Measurements from ENCODE around the gene ARHGAP23.
A peak's percentile ranks its signal among the peaks of the same experiment; 100 is the strongest.

The ARHGAP23 gene

GRCh38 chr17:38441429-38442061 is 13.3 kb downstream of the ARHGAP23 start:
- TF ChIP-seq POU2F2 (IDR thresholded peaks at IDR 0.05; ENCODE audit: low read depth, low read length) (no peak), POLR2A (IDR thresholded peaks at IDR 0.05; ENCODE audit: low read depth, low read length) (no peak), PAX5 (IDR thresholded peaks at IDR 0.05; ENCODE audit: insufficient read depth, low read length, severe bottlenecking) (no peak), TAF1 (IDR thresholded peaks at IDR 0.05; ENCODE audit: low read depth, low read length) (no peak), POLR2AphosphoS5 (IDR thresholded peaks at IDR 0.05; ENCODE audit: low read depth, low read length) (no peak), SPI1 (IDR thresholded peaks at IDR 0.05; ENCODE audit: low read depth, low read length) (no peak)
- DNase-seq (ENCODE audit: insufficient read length, low spot score) (no peak), FAIRE-seq (no peak)

GRCh38 chr17:38442548-38442947 is 14.3 kb downstream of the ARHGAP23 start:
- FAIRE-seq, result no peak

GRCh38 chr17:38443356-38444031 is 15.2 kb downstream of the ARHGAP23 start:
- FAIRE-seq (no peak), DNase-seq (ENCODE audit: insufficient read length, low spot score) (no peak)
- TF ChIP-seq PAX5 (IDR thresholded peaks at IDR 0.05; ENCODE audit: insufficient read depth, low read length, severe bottlenecking), result no peak
- TF ChIP-seq POLR2AphosphoS5 (IDR thresholded peaks at IDR 0.05; ENCODE audit: low read depth, low read length), result no peak
- no peak for TF ChIP-seq POLR2A (IDR thresholded peaks at IDR 0.05; ENCODE audit: low read depth, low read length)
- TF ChIP-seq TAF1 (IDR thresholded peaks at IDR 0.05; ENCODE audit: low read depth, low read length), result no peak
- TF ChIP-seq POU2F2 (IDR thresholded peaks at IDR 0.05; ENCODE audit: low read depth, low read length), result no peak
- no peak for TF ChIP-seq SPI1 (IDR thresholded peaks at IDR 0.05; ENCODE audit: low read depth, low read length)

More at GRCh38 chr17:38442548-38442947, 14.3 kb downstream of the ARHGAP23 start:
- DNase-seq (ENCODE audit: insufficient read length, low spot score), result no peak
- TF ChIP-seq POLR2A (IDR thresholded peaks at IDR 0.05; ENCODE audit: low read depth, low read length) (no peak), POLR2AphosphoS5 (IDR thresholded peaks at IDR 0.05; ENCODE audit: low read depth, low read length) (no peak), SPI1 (IDR thresholded peaks at IDR 0.05; ENCODE audit: low read depth, low read length) (no peak), TAF1 (IDR thresholded peaks at IDR 0.05; ENCODE audit: low read depth, low read length) (no peak), POU2F2 (IDR thresholded peaks at IDR 0.05; ENCODE audit: low read depth, low read length) (no peak), PAX5 (IDR thresholded peaks at IDR 0.05; ENCODE audit: insufficient read depth, low read length, severe bottlenecking) (no peak)

- FAIRE-seq, result no peak
- TF ChIP-seq PAX5 (IDR thresholded peaks at IDR 0.05; ENCODE audit: insufficient read depth, low read length, severe bottlenecking) (no peak), POU2F2 (IDR thresholded peaks at IDR 0.05; ENCODE audit: low read depth, low read length) (no peak), POLR2AphosphoS5 (IDR thresholded peaks at IDR 0.05; ENCODE audit: low read depth, low read length) (no peak), POLR2A (IDR thresholded peaks at IDR 0.05; ENCODE audit: low read depth, low read length) (no peak), TAF1 (IDR thresholded peaks at IDR 0.05; ENCODE audit: low read depth, low read length) (no peak), SPI1 (IDR thresholded peaks at IDR 0.05; ENCODE audit: low read depth, low read length) (no peak)
- peak; percentile 81 for DNase-seq (ENCODE audit: insufficient read length, low spot score)
These were observed 15.9 kb downstream of the ARHGAP23 start for GRCh38 chr17:38444151-38444550.

GRCh38 chr17:38447502-38448085 is 19.3 kb downstream of the ARHGAP23 start:
- DNase-seq (ENCODE audit: insufficient read length, low spot score), result no peak
- no peak for TF ChIP-seq SPI1 (IDR thresholded peaks at IDR 0.05; ENCODE audit: low read depth, low read length)
- no peak for TF ChIP-seq POLR2AphosphoS5 (IDR thresholded peaks at IDR 0.05; ENCODE audit: low read depth, low read length)
- no peak for TF ChIP-seq POLR2A (IDR thresholded peaks at IDR 0.05; ENCODE audit: low read depth, low read length)
- TF ChIP-seq PAX5 (IDR thresholded peaks at IDR 0.05; ENCODE audit: insufficient read depth, low read length, severe bottlenecking), result no peak
- no peak for TF ChIP-seq TAF1 (IDR thresholded peaks at IDR 0.05; ENCODE audit: low read depth, low read length)
- TF ChIP-seq POU2F2 (IDR thresholded peaks at IDR 0.05; ENCODE audit: low read depth, low read length), result no peak
- FAIRE-seq, result no peak

- no peak for TF ChIP-seq TAF1 (IDR thresholded peaks at IDR 0.05; ENCODE audit: low read depth, low read length)
- TF ChIP-seq POU2F2 (IDR thresholded peaks at IDR 0.05; ENCODE audit: low read depth, low read length), result no peak
- no peak for TF ChIP-seq POLR2AphosphoS5 (IDR thresholded peaks at IDR 0.05; ENCODE audit: low read depth, low read length)
- TF ChIP-seq POLR2A (IDR thresholded peaks at IDR 0.05; ENCODE audit: low read depth, low read length), result no peak
- TF ChIP-seq PAX5 (IDR thresholded peaks at IDR 0.05; ENCODE audit: insufficient read depth, low read length, severe bottlenecking), result no peak
- TF ChIP-seq SPI1 (IDR thresholded peaks at IDR 0.05; ENCODE audit: low read depth, low read length), result no peak
- FAIRE-seq, result no peak
- no peak for DNase-seq (ENCODE audit: insufficient read length, low spot score)
These were observed 20.0 kb downstream of the ARHGAP23 start for GRCh38 chr17:38448208-38448771.

GRCh38 chr17:38449364-38449763 is 21.1 kb downstream of the ARHGAP23 start:
- TF ChIP-seq PAX5 (IDR thresholded peaks at IDR 0.05; ENCODE audit: insufficient read depth, low read length, severe bottlenecking) (no peak), TAF1 (IDR thresholded peaks at IDR 0.05; ENCODE audit: low read depth, low read length) (no peak), POLR2AphosphoS5 (IDR thresholded peaks at IDR 0.05; ENCODE audit: low read depth, low read length) (no peak)
- FAIRE-seq (no peak), DNase-seq (ENCODE audit: insufficient read length, low spot score) (no peak)

- TF ChIP-seq POLR2A (IDR thresholded peaks at IDR 0.05; ENCODE audit: low read depth, low read length) (no peak), TAF1 (IDR thresholded peaks at IDR 0.05; ENCODE audit: low read depth, low read length) (no peak), POU2F2 (IDR thresholded peaks at IDR 0.05; ENCODE audit: low read depth, low read length) (no peak), PAX5 (IDR thresholded peaks at IDR 0.05; ENCODE audit: insufficient read depth, low read length, severe bottlenecking) (no peak), POLR2AphosphoS5 (IDR thresholded peaks at IDR 0.05; ENCODE audit: low read depth, low read length) (no peak), SPI1 (IDR thresholded peaks at IDR 0.05; ENCODE audit: low read depth, low read length) (no peak)
- DNase-seq (ENCODE audit: insufficient read length, low spot score), result no peak
- FAIRE-seq, result no peak
These were observed 22.3 kb downstream of the ARHGAP23 start for GRCh38 chr17:38450557-38451029.
